ENCODE measurements around the gene CD3D.

GRCh38 chr11:118289401-118289800 is 53.1 kb downstream of the CD3D start:
- TF ChIP-seq SUZ12 (IDR thresholded peaks at IDR 0.05; ENCODE audit: extremely low read depth, insufficient read depth, insufficient read length) (no peak), YY1 (IDR thresholded peaks at IDR 0.05; ENCODE audit: insufficient read depth, insufficient read length) (no peak), ZNF274 (IDR thresholded peaks at IDR 0.05; ENCODE audit: low read depth, low read length) (no peak)

All from NT2/D1 (cell line).